Skeletal muscle tissue (tissue), 4 donors: ENCODE data around the gene ERC1. TPM values are rescaled to one million over a fixed set of nuclear protein-coding genes. Genes with fewer than 3 reads are reported as not detected.

Experiments
- H3K27ac ChIP-seq: one replicate; pipeline ENCODE4 v1.7.0; 2013; ENCODE audit warnings: mild to moderate bottlenecking, low read depth, low read length, inconsistent platforms
- H3K27me3 ChIP-seq, 3 donors: one replicate each; pipeline ENCODE4 v1.7.0; 2013; ENCODE audit warnings: low read length in 3 of 3; ENCODE audit not compliant: control insufficient read depth in 3 of 3, insufficient read depth in 3 of 3
- H3K36me3 ChIP-seq, 3 donors: one replicate each; pipeline ENCODE4 v1.7.0; 2013; ENCODE audit warnings: low read length in 3 of 3; ENCODE audit not compliant: control insufficient read depth in 3 of 3, insufficient read depth in 3 of 3
- H3K4me1 ChIP-seq, 3 donors: one replicate each; pipeline ENCODE4 v1.7.0; 2013; ENCODE audit warnings: low read length in 3 of 3, mild to moderate bottlenecking in 3 of 3; ENCODE audit not compliant: control insufficient read depth in 3 of 3, insufficient read depth in 3 of 3
- H3K4me3 ChIP-seq, 3 donors: one replicate each; pipeline ENCODE4 v1.7.0; 2013; ENCODE audit warnings: low read length in 3 of 3
- H3K9ac ChIP-seq, 3 donors: one replicate each; pipeline ENCODE4 v1.7.0; 2013; ENCODE audit warnings: low read length in 3 of 3, mild to moderate bottlenecking in 3 of 3, moderate library complexity in 2 of 3, low read depth in 1 of 3
- H3K9me3 ChIP-seq, 3 donors: one replicate each; pipeline ENCODE4 v1.7.0; 2013; ENCODE audit warnings: low read length in 3 of 3; ENCODE audit not compliant: control insufficient read depth in 3 of 3
- total RNA-seq: library from RNA; depleted of rRNA; stranded (reverse); fragments of >200 nt; gene quantifications from one replicate; pipeline ENCODE4 v1.2.3, GENCODE V29; 2014
- donor health status: Osteomylitis.

ERC1 gene
- total RNA-seq, 1 donor from 2014 or later: 56.9 TPM

DNA sequence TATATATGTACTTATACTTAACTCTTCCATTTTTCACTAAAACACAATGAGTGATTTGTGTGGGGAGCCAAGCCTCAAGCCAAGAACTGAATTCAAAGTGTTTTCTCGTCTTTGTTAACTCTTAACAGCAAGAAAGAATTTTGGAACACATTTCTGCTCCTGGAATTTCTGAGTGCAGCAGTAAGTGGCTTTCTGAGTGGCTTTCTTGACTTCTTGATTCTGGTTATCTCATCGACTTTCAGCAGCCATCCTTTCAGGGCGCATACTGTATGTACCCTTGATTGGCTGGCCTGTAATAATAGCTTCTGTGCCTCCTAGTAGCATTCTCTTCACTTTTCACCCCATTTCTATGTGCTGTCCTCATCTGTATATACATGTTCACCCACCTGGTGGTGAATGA, 446.0 kb downstream of the ERC1 start:
- Histone ChIP-seq H3K36me3 (no peaks in the 10 kb centered on the region), H3K27me3 (no peaks in the 10 kb centered on the region), H3K4me1 (peaks cover 0 to 3% (median 0%) of the 10 kb centered on the region in 3 donors), H3K27ac (no peak overlapping the region), H3K4me3 (no peak overlapping the region), H3K9ac (no peak overlapping the region), H3K9me3 (no peaks in the 10 kb centered on the region)

GRCh38 chr12:1439201-1439600, 448.2 kb downstream of the ERC1 start:
- Histone ChIP-seq H3K36me3 (no peaks in the 10 kb centered on the region), H3K27ac (no peak overlapping the region), H3K9me3 (no peaks in the 10 kb centered on the region), H3K27me3 (no peaks in the 10 kb centered on the region), H3K9ac (no peak overlapping the region), H3K4me3 (no peak overlapping the region), H3K4me1 (peaks cover 0 to 8% (median 4%) of the 10 kb centered on the region in 3 donors)

- H3K4me1 ChIP-seq: peaks cover 0 to 8% (median 4%) of the 10 kb centered on the region in 3 donors
- H3K27ac ChIP-seq: no peak overlapping the region
- no peak overlapping the region for H3K9ac ChIP-seq
- no peaks in the 10 kb centered on the region for H3K36me3 ChIP-seq
- no peaks in the 10 kb centered on the region for H3K9me3 ChIP-seq
- no peaks in the 10 kb centered on the region for H3K27me3 ChIP-seq
- no peak overlapping the region for H3K4me3 ChIP-seq
Observed at GRCh38 chr12:1439687-1440086, 448.7 kb downstream of the ERC1 start.

GRCh38 chr12:1443421-1444141, 452.6 kb downstream of the ERC1 start:
- Histone ChIP-seq H3K4me1 (peaks cover 0 to 6% (median 4%) of the 10 kb centered on the region in 3 donors), H3K9ac (no peak overlapping the region), H3K27ac (no peak overlapping the region), H3K9me3 (no peaks in the 10 kb centered on the region), H3K36me3 (peaks cover 0 to 6% (median 4%) of the 10 kb centered on the region in 3 donors), H3K27me3 (no peaks in the 10 kb centered on the region), H3K4me3 (no peak overlapping the region)

DNA sequence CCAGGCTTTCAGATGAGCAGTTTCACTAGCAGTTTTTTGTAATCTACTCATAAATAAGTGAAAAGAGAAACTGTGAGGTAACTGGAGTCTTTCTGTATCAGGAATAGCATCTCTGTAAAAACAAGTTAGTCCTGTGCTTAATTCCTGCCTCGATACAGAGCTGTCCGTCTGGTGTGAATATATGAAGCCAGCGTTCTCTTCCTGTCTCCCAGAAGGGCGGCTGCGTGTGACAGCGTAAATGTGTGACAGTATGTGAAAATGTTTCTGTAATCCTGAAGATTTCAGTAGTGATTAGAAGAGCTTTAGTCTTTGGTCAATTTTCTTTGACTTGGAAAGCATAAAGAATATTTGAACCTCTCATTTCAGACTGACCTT, 453.1 kb downstream of the ERC1 start:
- Histone ChIP-seq H3K36me3 (peaks cover 0 to 6% (median 4%) of the 10 kb centered on the region in 3 donors), H3K9ac (no peak overlapping the region), H3K27ac (no peak overlapping the region), H3K9me3 (no peaks in the 10 kb centered on the region), H3K27me3 (no peaks in the 10 kb centered on the region), H3K4me1 (peaks cover 0 to 6% (median 4%) of the 10 kb centered on the region in 3 donors), H3K4me3 (no peak overlapping the region)

- Histone ChIP-seq H3K27me3 (no peaks in the 10 kb centered on the region), H3K36me3 (peaks cover 0 to 6% (median 4%) of the 10 kb centered on the region in 3 donors), H3K9me3 (no peaks in the 10 kb centered on the region), H3K4me1 (peaks cover 0 to 6% (median 4%) of the 10 kb centered on the region in 3 donors), H3K9ac (no peak overlapping the region), H3K4me3 (no peak overlapping the region), H3K27ac (no peak overlapping the region)
Observed at GRCh38 chr12:1445807-1446206, 454.8 kb downstream of the ERC1 start.

DNA sequence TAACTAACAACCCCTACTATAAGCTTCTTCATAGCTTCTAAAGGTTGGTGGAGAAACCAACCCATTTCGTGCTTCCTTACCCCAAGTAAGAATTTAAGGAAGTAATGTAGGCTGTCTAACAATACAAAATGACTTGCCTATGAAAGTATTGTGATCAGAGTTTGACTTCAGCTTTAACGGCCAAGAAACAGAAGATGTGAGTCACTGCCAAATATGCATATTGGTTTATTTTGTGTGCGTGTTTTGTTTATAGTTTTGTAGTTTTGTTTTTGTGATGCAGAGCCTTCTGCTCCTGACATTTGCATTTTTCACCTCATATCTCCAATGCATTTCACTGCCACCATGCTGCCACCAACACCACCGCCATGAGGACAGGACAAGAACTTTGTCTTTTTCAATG, 457.3 kb downstream of the ERC1 start:
- peaks cover 0 to 6% (median 4%) of the 10 kb centered on the region in 3 donors for H3K36me3 ChIP-seq
- H3K9ac ChIP-seq: no peak overlapping the region

DNA sequence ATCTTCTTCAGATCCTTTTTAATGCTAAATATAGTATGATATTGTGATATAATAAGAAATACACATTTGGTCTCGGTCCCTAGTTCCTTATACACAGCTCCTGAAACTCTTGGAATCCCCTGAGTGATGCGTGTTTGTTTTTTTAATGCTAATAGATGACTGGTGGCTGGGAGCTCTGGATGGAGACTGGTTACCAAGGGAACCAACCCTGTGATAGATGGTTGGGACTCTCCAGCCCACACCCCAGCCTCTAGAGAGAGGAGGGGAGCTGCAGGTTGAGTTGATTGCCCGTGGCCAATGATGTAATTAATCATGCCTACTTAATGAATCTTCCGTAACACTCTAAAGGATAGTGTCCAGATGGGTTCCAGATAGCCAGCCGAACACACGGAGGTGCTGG, 462.8 kb downstream of the ERC1 start:
- Histone ChIP-seq H3K9ac (no peak overlapping the region), H3K27ac (no peak overlapping the region), H3K27me3 (no peaks in the 10 kb centered on the region), H3K36me3 (peaks cover 0 to 4% (median 0%) of the 10 kb centered on the region in 3 donors), H3K9me3 (no peaks in the 10 kb centered on the region), H3K4me1 (peaks cover 4 to 12% (median 10%) of the 10 kb centered on the region in 3 donors), H3K4me3 (no peak overlapping the region)

More for the DNA sequence above, 457.3 kb downstream of the ERC1 start:
- Histone ChIP-seq H3K27me3 (no peaks in the 10 kb centered on the region), H3K4me1 (peaks cover 0 to 4% (median 3%) of the 10 kb centered on the region in 3 donors), H3K27ac (no peak overlapping the region), H3K9me3 (no peaks in the 10 kb centered on the region), H3K4me3 (no peak overlapping the region)

- peaks cover 0 to 4% (median 0%) of the 10 kb centered on the region in 3 donors for H3K36me3 ChIP-seq
- peaks cover 4 to 12% (median 10%) of the 10 kb centered on the region in 3 donors for H3K4me1 ChIP-seq
- H3K27me3 ChIP-seq: no peaks in the 10 kb centered on the region
- no peak overlapping the region for H3K4me3 ChIP-seq
- H3K27ac ChIP-seq: no peak overlapping the region
- no peaks in the 10 kb centered on the region for H3K9me3 ChIP-seq
- H3K9ac ChIP-seq: no peak overlapping the region
Observed at GRCh38 chr12:1456885-1457284, 465.9 kb downstream of the ERC1 start.

- Histone ChIP-seq H3K27ac (no peak overlapping the region), H3K36me3 (peaks cover 0 to 4% (median 0%) of the 10 kb centered on the region in 3 donors), H3K4me3 (no peak overlapping the region)
Observed at GRCh38 chr12:1457901-1458300, 466.9 kb downstream of the ERC1 start.

More at GRCh38 chr12:1457901-1458300, 466.9 kb downstream of the ERC1 start:
- Histone ChIP-seq H3K9ac (no peak overlapping the region), H3K27me3 (no peaks in the 10 kb centered on the region), H3K4me1 (peaks cover 4 to 12% (median 10%) of the 10 kb centered on the region in 3 donors), H3K9me3 (no peaks in the 10 kb centered on the region)
